ENCODE measurements around the gene SIGLEC10. TPM values are rescaled to one million over a fixed set of nuclear protein-coding genes. Genes with fewer than 3 reads are reported as not detected.

Gene SIGLEC10
- total RNA-seq, 1 donor from 2014 or later = not detected

GRCh38 chr19:51380379-51380778 lies 37.1 kb downstream of the SIGLEC10 start:
- DNase-seq (ENCODE audit: low spot score, unreplicated experiment) = no peak
- Mint-ChIP-seq H3K9me3 (ENCODE audit: low read depth) (no peaks in the 10 kb centered on the region), H3K4me3 (ENCODE audit: low read depth) (no peak overlapping the region), H3K27me3 (no peaks in the 10 kb centered on the region), H3K27ac (no peak overlapping the region), H3K4me1 (ENCODE audit: low read depth) (no peaks in the 10 kb centered on the region), H3K36me3 (ENCODE audit: insufficient read depth) (no peaks in the 10 kb centered on the region)
- TF ChIP-seq, protein P1, sequence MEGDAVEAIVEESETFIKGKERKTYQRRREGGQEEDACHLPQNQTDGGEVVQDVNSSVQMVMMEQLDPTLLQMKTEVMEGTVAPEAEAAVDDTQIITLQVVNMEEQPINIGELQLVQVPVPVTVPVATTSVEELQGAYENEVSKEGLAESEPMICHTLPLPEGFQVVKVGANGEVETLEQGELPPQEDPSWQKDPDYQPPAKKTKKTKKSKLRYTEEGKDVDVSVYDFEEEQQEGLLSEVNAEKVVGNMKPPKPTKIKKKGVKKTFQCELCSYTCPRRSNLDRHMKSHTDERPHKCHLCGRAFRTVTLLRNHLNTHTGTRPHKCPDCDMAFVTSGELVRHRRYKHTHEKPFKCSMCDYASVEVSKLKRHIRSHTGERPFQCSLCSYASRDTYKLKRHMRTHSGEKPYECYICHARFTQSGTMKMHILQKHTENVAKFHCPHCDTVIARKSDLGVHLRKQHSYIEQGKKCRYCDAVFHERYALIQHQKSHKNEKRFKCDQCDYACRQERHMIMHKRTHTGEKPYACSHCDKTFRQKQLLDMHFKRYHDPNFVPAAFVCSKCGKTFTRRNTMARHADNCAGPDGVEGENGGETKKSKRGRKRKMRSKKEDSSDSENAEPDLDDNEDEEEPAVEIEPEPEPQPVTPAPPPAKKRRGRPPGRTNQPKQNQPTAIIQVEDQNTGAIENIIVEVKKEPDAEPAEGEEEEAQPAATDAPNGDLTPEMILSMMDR (IDR thresholded peaks at IDR 0.05; ENCODE audit: unreplicated experiment) = no peak

- Mint-ChIP-seq H3K27me3 (peaks cover 5% of the 10 kb centered on the region), H3K4me3 (ENCODE audit: low read depth) (no peak overlapping the region), H3K9me3 (ENCODE audit: low read depth) (no peaks in the 10 kb centered on the region), H3K36me3 (ENCODE audit: insufficient read depth) (no peaks in the 10 kb centered on the region), H3K4me1 (ENCODE audit: low read depth) (no peaks in the 10 kb centered on the region), H3K27ac (no peak overlapping the region)
- DNase-seq (ENCODE audit: low spot score, unreplicated experiment) = no peak
- TF ChIP-seq, protein P1 (IDR thresholded peaks at IDR 0.05; ENCODE audit: unreplicated experiment) = no peak
Measured at GRCh38 chr19:51377422-51377821, 40.0 kb downstream of the SIGLEC10 start.

GRCh38 chr19:51375504-51376221 lies 41.8 kb downstream of the SIGLEC10 start:
- H3K4me1 Mint-ChIP-seq (ENCODE audit: low read depth) = no peaks in the 10 kb centered on the region
- H3K27ac Mint-ChIP-seq = no peak overlapping the region
- H3K9me3 Mint-ChIP-seq (ENCODE audit: low read depth) = no peaks in the 10 kb centered on the region

GRCh38 chr19:51372649-51373504 lies 44.6 kb downstream of the SIGLEC10 start, which contains the start of gene NKG7:
TSS of gene NKG7 (minus strand) at chr19:51372654. CDS start at chr19:51372535, 119 bp downstream.
- H3K4me3 Mint-ChIP-seq (ENCODE audit: low read depth) = no peak within 1 kb of the TSS
- TF ChIP-seq, protein P1 (IDR thresholded peaks at IDR 0.05; ENCODE audit: unreplicated experiment) = no peak
- no peak for DNase-seq (ENCODE audit: low spot score, unreplicated experiment)
- peak within 1 kb of the TSS; percentile 49 for H3K27ac Mint-ChIP-seq
- H3K27me3 Mint-ChIP-seq = peaks cover 20% of the 10 kb centered on the region
- no peaks in the 10 kb centered on the region for H3K36me3 Mint-ChIP-seq (ENCODE audit: insufficient read depth)
- H3K9me3 Mint-ChIP-seq (ENCODE audit: low read depth) = no peaks in the 10 kb centered on the region
- peaks cover 3% of the 10 kb centered on the region for H3K4me1 Mint-ChIP-seq (ENCODE audit: low read depth)

More at GRCh38 chr19:51375504-51376221, 41.8 kb downstream of the SIGLEC10 start:
- DNase-seq (ENCODE audit: low spot score, unreplicated experiment) = no peak
- TF ChIP-seq, protein P1 (IDR thresholded peaks at IDR 0.05; ENCODE audit: unreplicated experiment) = no peak
- Mint-ChIP-seq H3K36me3 (ENCODE audit: insufficient read depth) (no peaks in the 10 kb centered on the region), H3K27me3 (peaks cover 14% of the 10 kb centered on the region), H3K4me3 (ENCODE audit: low read depth) (no peak overlapping the region)

GRCh38 chr19:51372021-51372648 lies 45.3 kb downstream of the SIGLEC10 start:
- Mint-ChIP-seq H3K27ac (no peak overlapping the region), H3K4me3 (ENCODE audit: low read depth) (no peak overlapping the region), H3K27me3 (peaks cover 20% of the 10 kb centered on the region), H3K9me3 (ENCODE audit: low read depth) (no peaks in the 10 kb centered on the region), H3K36me3 (ENCODE audit: insufficient read depth) (no peaks in the 10 kb centered on the region), H3K4me1 (ENCODE audit: low read depth) (peaks cover 3% of the 10 kb centered on the region)
- no peak for DNase-seq (ENCODE audit: low spot score, unreplicated experiment)
- TF ChIP-seq, protein P1 (IDR thresholded peaks at IDR 0.05; ENCODE audit: unreplicated experiment) = no peak

Measured in progenitor cell of endocrine pancreas (in vitro differentiated cells).